Thyroid gland (tissue), 4 donors: ENCODE data around the gene MKRN3. TPM values are rescaled to one million over a fixed set of nuclear protein-coding genes. Genes with fewer than 3 reads are reported as not detected.

Source experiments
- DNase-seq, 2 donors: peaks; one replicate each; pipeline ENCODE4 v3.0.0-alpha.2; 2019
- H3K27ac ChIP-seq, 3 donors: fragments of 200-600 bp; sonication (generic); 1 replicate in 2 of 3; 2 replicates in 1 of 3; pipeline ENCODE4 v1.5.1; 2016 to 2019; ENCODE audit warnings: mild to moderate bottlenecking in 1 of 3, moderate library complexity in 1 of 3
- H3K27me3 ChIP-seq: fragments of 200-600 bp; sonication (generic); one replicate; pipeline ENCODE4 v1.5.1; 2019
- H3K36me3 ChIP-seq, 2 donors: fragments of 200-600 bp; sonication (generic); one replicate each; pipeline ENCODE4 v1.5.1; 2016 to 2019
- H3K4me1 ChIP-seq, 2 donors: fragments of 200-600 bp; sonication (generic); one replicate each; pipeline ENCODE4 v1.5.1; 2017 to 2019
- H3K4me3 ChIP-seq, 3 donors: fragments of 200-600 bp; sonication (generic); replicated peaks in 1 of 3; 1 replicate in 2 of 3; 2 replicates in 1 of 3; pipeline ENCODE4 v1.5.1; 2016; ENCODE audit warnings: mild to moderate bottlenecking in 1 of 3
- H3K9me3 ChIP-seq: fragments of 200-600 bp; sonication (generic); one replicate; pipeline ENCODE4 v1.5.1; 2017
- POLR2A ChIP-seq, 2 donors: fragments of 450-650 bp; IDR thresholded peaks; one replicate each; pipeline ENCODE4 v1.6.1; 2017; ENCODE audit warnings: antibody characterized with exemption in 2 of 2, mild to moderate bottlenecking in 2 of 2, moderate library complexity in 1 of 2
- WGBS, 2 donors: methylation state at CpG; one replicate each; pipeline ENCODE4 v1.1.5; 2017; 5-methylcytosine and 5-hydroxymethylcytosine counted together
- intact Hi-C: fragments of 100-400 bp; cut with DNase I; formaldehyde crosslinking; loops from one replicate; pipeline ENCODE4 v1.15.1; 2023
- total RNA-seq, 4 donors: library from RNA; depleted of rRNA; stranded (reverse); fragments of >200 nt; gene quantifications; one replicate each; pipeline ENCODE4 v1.2.3, GENCODE V29; 2016
- TF ChIP-seq, protein P1 (sequence below), 6 experiments: fragments of 200-600 bp in 3 of 6; fragments of 450-650 bp in 3 of 6; sonication (generic) in 3 of 6; IDR thresholded peaks; one replicate each; pipeline ENCODE4 v1.5.1; 2016 to 2019; ENCODE audit warnings: antibody characterized with exemption in 6 of 6, mild to moderate bottlenecking in 2 of 6, inconsistent platforms in 1 of 6, moderate library complexity in 1 of 6

Gene MKRN3
- total RNA-seq, 4 donors from 2014 or later, result 0.11 to 0.44 (median 0.40) TPM; not detected in 1

DNA sequence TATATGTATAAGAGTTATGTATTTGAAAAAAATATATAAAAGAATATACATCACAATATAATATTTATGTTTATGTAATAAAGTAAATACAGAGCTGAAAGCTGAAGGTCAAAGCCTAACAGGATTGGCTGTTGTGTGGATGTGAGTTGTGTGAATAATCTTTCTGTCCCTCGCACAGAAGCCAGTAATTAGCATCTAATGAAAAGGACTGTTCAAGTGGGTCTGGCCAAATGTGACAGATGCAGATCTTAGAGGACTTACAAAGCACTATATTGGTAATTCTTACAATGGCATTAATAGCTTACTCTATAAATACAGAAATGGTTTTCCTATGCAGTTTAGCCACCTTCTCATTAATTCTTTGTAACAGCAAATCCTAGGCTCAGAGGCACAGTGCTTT lies 2.4 kb downstream of the MKRN3 start:
- Histone ChIP-seq H3K27ac (no peak overlapping the region), H3K36me3 (no peaks in the 10 kb centered on the region), H3K27me3 (no peaks in the 10 kb centered on the region), H3K4me1 (no peaks in the 10 kb centered on the region), H3K4me3 (no peak overlapping the region), H3K9me3 (no peaks in the 10 kb centered on the region)
- TF ChIP-seq, protein P1, sequence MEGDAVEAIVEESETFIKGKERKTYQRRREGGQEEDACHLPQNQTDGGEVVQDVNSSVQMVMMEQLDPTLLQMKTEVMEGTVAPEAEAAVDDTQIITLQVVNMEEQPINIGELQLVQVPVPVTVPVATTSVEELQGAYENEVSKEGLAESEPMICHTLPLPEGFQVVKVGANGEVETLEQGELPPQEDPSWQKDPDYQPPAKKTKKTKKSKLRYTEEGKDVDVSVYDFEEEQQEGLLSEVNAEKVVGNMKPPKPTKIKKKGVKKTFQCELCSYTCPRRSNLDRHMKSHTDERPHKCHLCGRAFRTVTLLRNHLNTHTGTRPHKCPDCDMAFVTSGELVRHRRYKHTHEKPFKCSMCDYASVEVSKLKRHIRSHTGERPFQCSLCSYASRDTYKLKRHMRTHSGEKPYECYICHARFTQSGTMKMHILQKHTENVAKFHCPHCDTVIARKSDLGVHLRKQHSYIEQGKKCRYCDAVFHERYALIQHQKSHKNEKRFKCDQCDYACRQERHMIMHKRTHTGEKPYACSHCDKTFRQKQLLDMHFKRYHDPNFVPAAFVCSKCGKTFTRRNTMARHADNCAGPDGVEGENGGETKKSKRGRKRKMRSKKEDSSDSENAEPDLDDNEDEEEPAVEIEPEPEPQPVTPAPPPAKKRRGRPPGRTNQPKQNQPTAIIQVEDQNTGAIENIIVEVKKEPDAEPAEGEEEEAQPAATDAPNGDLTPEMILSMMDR (IDR thresholded peaks at IDR 0.05), result no peak
- no peak for TF ChIP-seq POLR2A (IDR thresholded peaks at IDR 0.05)
- DNase-seq, result no peak
- intact Hi-C loops, result no loop called here
- 69 to 87% methylated on average over 1 of the region's 1 CpG for WGBS, 2 donors

GRCh38 chr15:23569151-23569925 lies 3.9 kb downstream of the MKRN3 start:
- intact Hi-C loops, result no loop called here
- no peaks in the 10 kb centered on the region for H3K36me3 ChIP-seq
- no peaks in the 10 kb centered on the region for H3K4me1 ChIP-seq
- WGBS, 2 donors, result 47 to 50% methylated on average over 5 of the region's 5 CpGs
- TF ChIP-seq, protein P1 (IDR thresholded peaks at IDR 0.05), result no peak
- TF ChIP-seq POLR2A (IDR thresholded peaks at IDR 0.05), result no peak
- H3K4me3 ChIP-seq, result no peak overlapping the region
- H3K27ac ChIP-seq, result no peak overlapping the region
- no peak for DNase-seq
- no peaks in the 10 kb centered on the region for H3K27me3 ChIP-seq
- no peaks in the 10 kb centered on the region for H3K9me3 ChIP-seq

GRCh38 chr15:23570486-23570885 lies 5.0 kb downstream of the MKRN3 start:
- Histone ChIP-seq H3K4me1 (no peaks in the 10 kb centered on the region), H3K9me3 (no peaks in the 10 kb centered on the region), H3K4me3 (no peak overlapping the region), H3K36me3 (no peaks in the 10 kb centered on the region), H3K27ac (no peak overlapping the region), H3K27me3 (no peaks in the 10 kb centered on the region)
- 30 to 46% methylated on average over 3 of the region's 3 CpGs for WGBS, 2 donors
- intact Hi-C loops, result no loop called here
- no peak for DNase-seq
- TF ChIP-seq, protein P1 (IDR thresholded peaks at IDR 0.05), result no peak
- TF ChIP-seq POLR2A (IDR thresholded peaks at IDR 0.05), result no peak

DNA sequence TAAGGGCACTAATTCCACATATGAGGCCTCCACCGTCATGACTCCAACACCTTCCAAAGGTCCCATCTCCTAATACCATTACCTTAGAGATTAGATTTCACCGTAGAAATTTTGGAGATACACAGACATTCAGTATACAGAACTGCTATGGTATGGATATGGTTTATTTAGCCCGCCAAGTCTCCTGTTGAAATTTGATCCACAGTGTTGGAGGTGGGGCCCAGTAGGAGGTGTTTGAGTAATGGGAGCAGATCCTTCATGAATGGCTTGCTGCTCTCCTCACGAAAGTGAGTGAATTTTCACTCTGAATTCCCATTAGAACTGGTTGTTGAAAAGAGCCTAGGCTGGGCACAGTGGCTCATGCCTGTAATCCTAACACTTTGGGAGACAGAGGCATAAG lies 7.4 kb downstream of the MKRN3 start:
- TF ChIP-seq, protein P1 (IDR thresholded peaks at IDR 0.05), result no peak
- TF ChIP-seq POLR2A (IDR thresholded peaks at IDR 0.05), result no peak
- no peaks in the 10 kb centered on the region for H3K36me3 ChIP-seq
- intact Hi-C loops, result no loop called here
- no peaks in the 10 kb centered on the region for H3K27me3 ChIP-seq
- no peak overlapping the region for H3K27ac ChIP-seq
- no peaks in the 10 kb centered on the region for H3K4me1 ChIP-seq
- 69 to 72% methylated on average over 4 of the region's 4 CpGs for WGBS, 2 donors
- H3K9me3 ChIP-seq, result no peaks in the 10 kb centered on the region
- no peak overlapping the region for H3K4me3 ChIP-seq
- DNase-seq, result no peak

GRCh38 chr15:23574742-23575141 lies 9.3 kb downstream of the MKRN3 start:
- Histone ChIP-seq H3K9me3 (no peaks in the 10 kb centered on the region), H3K36me3 (no peaks in the 10 kb centered on the region), H3K27ac (no peak overlapping the region), H3K27me3 (no peaks in the 10 kb centered on the region), H3K4me1 (no peaks in the 10 kb centered on the region), H3K4me3 (no peak overlapping the region)
- intact Hi-C loops, result no loop called here
- no peak for DNase-seq
- WGBS, 2 donors, result 35 to 43% methylated on average over 2 of the region's 3 CpGs
- TF ChIP-seq, protein P1 (IDR thresholded peaks at IDR 0.05), result no peak
- TF ChIP-seq POLR2A (IDR thresholded peaks at IDR 0.05), result no peak
